ENCODE data around the gene ZNF76.

Gene ZNF76

DNA sequence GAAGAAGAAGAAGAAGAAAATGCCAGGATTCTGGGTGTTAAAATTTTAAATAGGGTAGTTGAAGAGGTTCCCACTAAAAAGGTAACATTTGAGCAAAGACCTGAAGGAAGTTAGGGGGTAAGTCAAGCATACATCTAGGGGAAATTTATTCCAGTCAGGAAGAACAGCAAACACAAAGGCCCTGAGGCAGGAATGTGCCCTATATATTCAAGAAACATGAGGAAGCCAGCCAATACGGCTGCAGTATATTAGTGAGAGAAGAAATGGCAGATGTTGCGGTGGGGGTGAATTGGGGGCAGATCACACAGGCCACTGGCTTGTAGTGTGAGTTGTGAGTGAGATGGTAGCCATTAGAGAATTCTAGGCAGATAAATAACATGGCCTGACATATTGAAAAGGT lies 6.0 kb downstream of the ZNF76 start:
- DNase-seq: no peak

DNA sequence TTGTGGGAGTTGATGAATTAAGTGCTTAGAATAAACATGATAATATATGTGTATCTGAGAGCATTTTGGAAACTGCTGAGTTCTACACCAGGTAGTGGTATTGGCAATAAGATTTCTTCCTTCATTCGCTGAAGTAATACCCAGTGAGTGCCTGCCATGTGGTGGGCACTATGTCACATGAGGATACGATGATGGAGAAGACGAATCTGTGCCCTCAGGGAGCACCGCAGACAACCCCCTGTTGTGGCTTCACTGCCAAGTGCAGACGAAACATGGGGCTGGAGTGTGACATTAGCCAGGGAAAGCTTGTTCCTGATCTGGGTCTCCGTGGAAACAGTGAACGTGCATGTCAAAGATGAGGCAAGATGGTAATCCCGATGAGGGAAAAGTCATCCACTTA lies 7.9 kb downstream of the ZNF76 start:
- DNase-seq: no peak

- no peak for DNase-seq
These were observed 8.4 kb downstream of the ZNF76 start for GRCh38 chr6:35267897-35268296.

GRCh38 chr6:35272005-35272404 lies 12.5 kb downstream of the ZNF76 start:
- no peak for DNase-seq

DNA sequence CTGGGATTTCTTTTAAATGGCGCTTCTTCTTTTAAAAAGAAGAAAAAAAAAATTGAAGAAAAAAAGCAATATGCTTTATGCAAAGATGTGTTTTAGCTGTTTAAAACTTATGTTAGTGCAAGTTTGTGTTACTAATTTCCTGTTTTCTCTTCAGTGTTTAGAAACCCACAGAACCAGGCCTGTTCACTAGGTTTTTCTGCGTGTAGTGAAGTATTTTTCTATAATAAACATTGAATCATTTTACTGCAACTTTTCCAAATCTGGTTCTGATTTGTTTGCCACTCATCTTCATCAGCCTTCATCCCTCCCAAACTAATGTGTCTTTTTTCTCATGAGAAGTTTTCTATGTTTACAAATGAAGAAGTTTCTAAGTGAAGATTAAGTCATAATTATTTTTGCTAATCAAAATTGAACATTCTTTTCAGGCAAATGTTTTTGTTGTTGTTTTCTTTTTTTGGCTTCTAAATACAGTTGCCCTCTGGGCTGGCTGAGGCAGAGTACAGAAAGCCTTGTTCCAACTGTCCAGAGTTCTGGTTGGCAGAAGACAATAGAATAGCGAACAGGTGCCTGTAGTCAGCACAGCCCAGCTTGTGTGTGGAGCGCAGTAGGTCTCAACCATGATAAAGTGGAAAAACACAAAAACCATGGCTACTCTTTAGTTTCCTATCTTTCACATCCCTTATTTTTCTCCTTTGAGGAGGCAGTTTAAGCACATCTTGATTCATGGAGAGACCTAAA lies 14.5 kb downstream of the ZNF76 start:
- no peak for DNase-seq

GRCh38 chr6:35275744-35276260 lies 16.3 kb downstream of the ZNF76 start:
- DNase-seq: no peak

GRCh38 chr6:35278708-35279107 lies 19.2 kb downstream of the ZNF76 start:
- DNase-seq: no peak

DNA sequence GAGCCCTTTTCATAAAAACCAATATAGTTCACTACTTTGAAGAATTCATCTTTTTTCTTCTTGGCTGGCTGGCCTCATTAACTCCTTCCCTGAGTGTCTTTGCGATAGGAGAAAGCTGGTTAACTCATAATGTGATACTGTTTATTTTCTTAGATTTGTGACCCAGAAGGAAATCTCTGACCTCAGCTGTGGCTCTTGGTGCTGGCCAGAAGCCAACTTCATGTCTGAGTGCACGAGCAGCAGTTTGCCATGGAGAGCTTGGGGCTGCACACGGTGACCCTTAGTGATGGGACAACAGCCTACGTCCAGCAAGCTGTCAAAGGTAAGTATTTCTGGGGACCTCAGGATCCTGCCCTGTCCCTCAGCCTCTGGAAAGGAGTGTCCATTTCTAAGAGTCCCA lies 21.4 kb downstream of the ZNF76 start:
- no peak for DNase-seq

DNA sequence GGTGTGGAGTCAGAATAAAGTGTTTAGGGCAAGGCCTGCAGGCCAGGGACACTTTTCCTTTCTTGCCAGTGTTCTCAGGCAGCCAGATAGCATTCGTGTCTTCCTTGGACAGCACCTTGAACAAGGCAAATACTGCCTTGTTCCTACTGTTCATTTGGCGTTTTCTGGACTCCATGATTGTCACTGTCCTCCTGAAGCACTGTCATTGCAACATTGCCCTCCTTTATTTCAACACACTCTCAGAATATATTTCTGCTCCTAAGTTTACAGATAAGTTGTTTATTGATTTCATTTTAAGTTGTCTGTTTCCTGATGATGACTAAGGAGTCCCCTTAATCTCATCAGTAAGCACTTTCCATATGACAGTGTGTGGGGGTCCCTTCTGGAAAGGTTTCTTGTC lies 22.9 kb downstream of the ZNF76 start:
- DNase-seq: no peak

- no peak for DNase-seq
These were observed 23.8 kb downstream of the ZNF76 start for GRCh38 chr6:35283361-35283760.

DNA sequence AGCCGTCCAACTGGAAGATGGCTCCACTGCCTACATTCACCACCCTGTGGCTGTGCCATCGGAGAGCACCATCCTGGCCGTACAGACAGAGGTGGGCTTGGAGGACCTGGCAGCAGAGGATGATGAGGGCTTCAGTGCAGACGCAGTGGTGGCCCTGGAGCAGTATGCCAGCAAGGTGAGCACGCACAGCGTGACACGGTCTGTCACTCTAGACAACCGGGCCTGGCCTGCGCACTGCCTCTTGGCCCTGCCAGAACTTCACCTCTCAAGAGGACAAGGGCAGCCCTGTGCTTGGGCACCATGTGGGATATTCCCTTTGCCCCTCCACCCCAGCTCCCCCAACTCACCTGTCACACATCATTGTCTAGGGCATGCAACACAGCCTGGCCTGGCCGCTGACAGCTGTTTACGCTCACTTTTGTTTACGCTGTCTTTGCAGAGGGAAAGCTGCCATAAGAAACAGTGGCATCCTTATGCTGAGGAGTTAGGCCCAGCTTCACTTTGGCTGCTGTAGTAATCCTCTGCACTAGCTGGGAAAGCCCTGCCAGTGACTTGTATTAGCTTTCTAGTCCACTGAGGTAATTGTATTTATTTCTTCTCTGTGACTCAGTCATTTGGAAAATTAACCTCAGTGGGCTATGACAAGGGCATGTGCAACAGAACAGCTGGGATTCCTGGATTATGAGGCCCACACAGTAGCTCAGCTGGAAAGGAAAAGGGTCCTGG lies 28.3 kb downstream of the ZNF76 start:
- DNase-seq: no peak

- no peak for DNase-seq
These were observed 29.3 kb downstream of the ZNF76 start for GRCh38 chr6:35288834-35289233.

GRCh38 chr6:35291491-35291890 lies 32.0 kb downstream of the ZNF76 start:
- DNase-seq: no peak

- no peak for DNase-seq
These were observed 33.0 kb downstream of the ZNF76 start for GRCh38 chr6:35292494-35292893.

DNA sequence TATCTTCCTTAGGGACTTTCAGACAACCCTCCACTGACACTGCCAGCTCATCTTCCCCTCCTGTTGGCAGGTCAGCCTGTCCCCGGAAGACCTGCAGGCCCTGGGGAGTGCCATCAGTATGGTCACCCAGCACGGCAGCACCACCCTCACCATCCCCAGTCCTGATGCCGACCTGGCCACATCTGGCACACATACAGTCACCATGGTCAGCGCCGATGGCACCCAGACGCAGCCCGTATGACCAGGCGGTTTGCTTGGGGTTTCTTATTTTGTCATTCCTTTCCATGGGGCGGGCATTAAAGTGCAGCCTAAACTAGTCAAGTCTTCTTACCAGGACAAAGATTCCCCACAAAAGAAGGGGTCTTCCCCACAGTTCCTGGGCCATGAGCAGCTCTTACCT lies 34.1 kb downstream of the ZNF76 start:
- DNase-seq: no peak

GRCh38 chr6:35294308-35294945 lies 34.9 kb downstream of the ZNF76 start:
- DNase-seq: peak in 12 of 51 donors; percentile 8 to 32 (median 20)

DNA sequence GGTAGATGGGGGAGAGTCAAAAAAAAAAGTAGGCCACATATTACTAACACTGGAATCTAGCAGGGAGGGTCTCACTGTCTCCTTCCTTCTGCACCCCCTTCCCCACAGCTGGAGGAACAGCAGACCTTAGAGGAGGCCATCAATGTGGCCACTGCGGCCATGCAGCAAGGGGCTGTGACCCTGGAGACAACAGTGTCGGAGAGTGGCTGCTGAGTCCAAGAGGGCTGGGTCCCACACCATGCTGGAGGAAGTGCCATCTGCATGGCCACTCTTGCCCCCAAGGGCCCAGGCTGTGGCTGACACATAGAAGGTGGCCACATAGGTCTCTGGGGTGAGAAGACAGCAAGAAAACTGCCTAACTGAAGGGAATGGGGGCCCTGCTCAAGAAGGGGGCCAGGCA lies 35.5 kb downstream of the ZNF76 start:
- no peak for DNase-seq

DNA sequence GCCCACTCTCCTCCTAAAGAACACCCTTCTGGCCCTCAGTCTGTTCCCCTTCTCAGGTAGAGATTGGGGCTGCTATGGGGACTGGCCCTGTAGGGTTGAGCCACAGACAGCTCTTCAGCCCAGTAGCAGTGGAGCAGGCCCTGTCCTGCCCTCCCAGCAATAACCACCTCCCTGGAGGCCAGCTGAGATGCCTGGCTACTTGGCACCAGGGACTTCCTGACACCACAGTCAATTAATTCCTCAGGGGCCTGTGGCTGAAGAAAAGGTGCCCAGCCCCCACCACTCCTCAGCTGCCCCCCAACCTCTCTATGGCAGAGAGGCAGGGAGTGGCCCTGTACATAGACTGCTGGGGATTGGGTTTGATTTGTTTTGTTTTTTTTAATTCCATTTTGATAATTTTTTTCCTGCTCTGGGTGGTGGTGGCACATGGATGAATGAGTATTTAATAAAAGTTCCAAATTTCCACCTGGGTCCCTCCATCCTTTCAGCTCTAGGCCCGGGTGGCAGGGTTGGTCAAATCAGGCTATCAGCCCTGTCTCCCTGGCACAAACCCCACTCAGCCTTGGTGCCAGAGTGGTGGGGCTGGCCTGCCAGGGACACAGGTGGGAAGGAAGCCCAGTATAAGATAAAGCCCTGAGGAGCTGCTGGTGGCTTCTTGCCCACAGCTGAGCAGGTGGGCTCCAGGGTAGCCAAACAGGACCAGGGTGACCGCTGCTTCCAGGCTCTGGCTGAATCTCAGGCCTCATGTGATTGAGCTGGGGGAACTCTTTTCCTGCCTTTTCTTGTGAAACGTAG lies 36.2 kb downstream of the ZNF76 start:
- DNase-seq: no peak

DNA sequence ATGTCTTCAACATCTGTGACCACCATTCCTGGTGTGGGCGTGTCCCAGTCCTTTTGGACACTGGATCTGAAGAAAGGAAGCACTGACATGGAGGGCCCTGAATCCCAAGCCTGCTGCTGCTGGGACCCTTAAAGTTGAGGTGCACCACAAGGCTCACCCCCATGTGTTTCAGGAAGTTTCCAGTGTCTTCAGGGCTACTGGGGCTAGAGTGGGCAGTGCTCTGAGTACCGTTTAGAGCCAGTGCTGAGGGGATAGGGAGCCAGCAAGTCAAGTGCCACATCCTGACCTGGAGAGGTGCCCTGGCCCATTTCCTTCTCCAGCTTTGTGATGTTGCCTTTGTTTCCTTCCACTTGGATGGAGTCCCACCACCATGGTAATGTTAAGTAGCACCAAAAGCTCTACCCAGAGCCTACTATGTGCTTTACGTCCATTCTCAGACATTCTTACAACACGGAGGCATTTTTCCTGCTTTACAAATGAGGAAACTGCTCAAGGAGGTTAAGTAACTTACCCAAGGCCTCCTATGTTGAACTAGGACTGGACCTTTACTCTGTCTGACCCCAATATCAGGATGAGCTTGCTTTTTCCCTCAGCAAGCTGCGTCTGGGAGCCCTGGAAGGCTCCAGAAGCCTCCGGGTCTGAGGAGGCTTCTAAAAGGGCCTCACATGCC lies 37.5 kb downstream of the ZNF76 start:
- DNase-seq: no peak

- DNase-seq: peak in 20 of 51 donors; percentile 9 to 57 (median 28)
These were observed 38.3 kb downstream of the ZNF76 start, which contains the start of gene DEF6 for GRCh38 chr6:35297601-35298481. Gene DEF6 (plus strand): TSS chr6:35297818. CDS start chr6:35297857, 39 bp downstream.

Measured in hypothalamus (tissue), 51 donors.